IMR-90 (cell line): ENCODE data around the gene OR7D4. TPM values are rescaled to one million over a fixed set of nuclear protein-coding genes. Genes with fewer than 3 reads are reported as not detected.

ENCODE experiments used
- ATAC-seq: fragments of 200-7000 bp; cut with Tn5 transposase; 2 replicates; pipeline ENCODE4 v1.9.1; 2020; ENCODE audit warnings: low read depth, mild to moderate bottlenecking, moderate library complexity
- BruUV-seq: library from RNA; stranded (reverse); fragments of 400-500 nt; replicated peaks from 2 replicates; lab custom pipeline; 2021; lab: Mats Ljungman, UMichigan
- CTCF ChIA-PET: fragments of 300-600 bp; formaldehyde crosslinking; extraction: SDS; loops from one replicate; lab custom pipeline; 2021; ENCODE audit warnings: antibody characterized with exemption; lab: Yijun Ruan, JAX
- POLR2A ChIA-PET: fragments of 300-600 bp; sonication (Branson Sonifier 250); formaldehyde crosslinking; loops from one replicate; lab custom pipeline; 2022; ENCODE audit warnings: antibody characterized with exemption; ENCODE audit not compliant: unreplicated experiment; lab: Charles Lee
- DNase-seq: peaks from one replicate; pipeline ENCODE4 v3.0.0; 2013
- H2AFZ ChIP-seq: replicated peaks from 2 replicates; pipeline ENCODE3; 2013; ENCODE audit warnings: low read length, mild to moderate bottlenecking; ENCODE audit not compliant: poor library complexity
- H2AK5ac ChIP-seq: 2 replicates; pipeline ENCODE4 v1.6.1; 2013; ENCODE audit warnings: low read depth, low read length, inconsistent platforms
- H2AK9ac ChIP-seq: replicated peaks from 2 replicates; pipeline ENCODE3; 2013; ENCODE audit warnings: mild to moderate bottlenecking, low read depth, low read length, moderate library complexity; ENCODE audit not compliant: poor library complexity
- H2BK120ac ChIP-seq: 2 replicates; pipeline ENCODE4 v1.6.1; 2013; ENCODE audit warnings: low read depth, low read length, inconsistent platforms
- H2BK15ac ChIP-seq: 3 replicates; pipeline ENCODE4 v1.6.1; 2013; ENCODE audit warnings: low read depth, low read length, inconsistent platforms
- H2BK20ac ChIP-seq: 2 replicates; pipeline ENCODE4 v1.6.1; 2013; ENCODE audit warnings: low read depth, mild to moderate bottlenecking, inconsistent platforms, low read length, moderate library complexity
- H2BK5ac ChIP-seq: 2 replicates; pipeline ENCODE4 v1.6.1; 2013; ENCODE audit warnings: mild to moderate bottlenecking, low read depth, low read length, inconsistent platforms; ENCODE audit not compliant: poor library complexity, severe bottlenecking
- H3K14ac ChIP-seq: replicated peaks from 2 replicates; pipeline ENCODE4 v1.6.1; 2013; ENCODE audit warnings: low read depth, low read length, inconsistent platforms
- H3K18ac ChIP-seq: 2 replicates; pipeline ENCODE4 v1.6.1; 2013; ENCODE audit warnings: low read depth, low read length, control low read depth
- H3K23ac ChIP-seq: 2 replicates; pipeline ENCODE4 v1.6.1; 2013; ENCODE audit warnings: low read depth, low read length, inconsistent platforms
- H3K27ac ChIP-seq: 2 replicates; pipeline ENCODE4 v1.5.1; 2013; ENCODE audit warnings: mild to moderate bottlenecking, control low read depth, low read length; ENCODE audit not compliant: insufficient read depth
- H3K27me3 ChIP-seq: 2 replicates; pipeline ENCODE4 v1.6.1; 2013; ENCODE audit warnings: low read length; ENCODE audit not compliant: control insufficient read depth, insufficient read depth
- H3K36me3 ChIP-seq: 2 replicates; pipeline ENCODE4 v1.6.1; 2013; ENCODE audit warnings: low read length, mixed read lengths; ENCODE audit not compliant: control insufficient read depth, insufficient read depth
- H3K4ac ChIP-seq: 2 replicates; pipeline ENCODE4 v1.6.1; 2013; ENCODE audit warnings: low read depth, low read length, inconsistent platforms
- H3K4me1 ChIP-seq: 2 replicates; pipeline ENCODE4 v1.6.1; 2013; ENCODE audit warnings: low read length, mixed read lengths; ENCODE audit not compliant: control insufficient read depth, insufficient read depth
- H3K4me2 ChIP-seq: 2 replicates; pipeline ENCODE4 v1.6.1; 2013; ENCODE audit warnings: low read depth, mild to moderate bottlenecking, control low read depth, low read length, moderate library complexity
- H3K4me3 ChIP-seq: 2 replicates; pipeline ENCODE4 v1.5.1; 2013; ENCODE audit warnings: low read depth, mild to moderate bottlenecking, control low read depth, low read length, moderate library complexity; ENCODE audit not compliant: insufficient read depth
- H3K56ac ChIP-seq: 2 replicates; pipeline ENCODE4 v1.6.1; 2013; ENCODE audit warnings: low read length, inconsistent platforms; ENCODE audit not compliant: insufficient read depth; ENCODE audit errors: extremely low read depth
- H3K79me1 ChIP-seq, 2 experiments: 2 replicates each; pipeline ENCODE4 v1.6.1; 2013; ENCODE audit warnings: low read length in 2 of 2, inconsistent platforms in 1 of 2, low read depth in 1 of 2
- H3K9ac ChIP-seq: 2 replicates; pipeline ENCODE4 v1.6.1; 2013; ENCODE audit warnings: low read depth, low read length, control low read depth
- H3K9me1 ChIP-seq: 2 replicates; pipeline ENCODE4 v1.6.1; 2013; ENCODE audit warnings: low read length, inconsistent platforms; ENCODE audit not compliant: insufficient read depth
- H3K9me3 ChIP-seq: 2 replicates; pipeline ENCODE4 v1.6.1; 2013; ENCODE audit warnings: low read length; ENCODE audit not compliant: control insufficient read depth, insufficient read depth
- H4K20me1 ChIP-seq: 2 replicates; pipeline ENCODE4 v1.6.1; 2013; ENCODE audit warnings: low read length, inconsistent platforms; ENCODE audit not compliant: insufficient read depth
- H4K5ac ChIP-seq: 2 replicates; pipeline ENCODE4 v1.6.1; 2013; ENCODE audit warnings: mild to moderate bottlenecking, low read depth, low read length, control low read depth
- H4K8ac ChIP-seq, 2 experiments: 2 replicates each; pipeline ENCODE4 v1.6.1; 2013; ENCODE audit warnings: low read depth in 2 of 2, low read length in 2 of 2, control low read depth in 1 of 2, inconsistent platforms in 1 of 2
- H4K91ac ChIP-seq: 2 replicates; pipeline ENCODE4 v1.6.1; 2013; ENCODE audit warnings: low read depth, low read length, inconsistent platforms; ENCODE audit not compliant: insufficient read depth
- BHLHE40 ChIP-seq: fragments of 150-350 bp; IDR thresholded peaks from 2 replicates; pipeline ENCODE4 v1.6.1; 2016; ENCODE audit warnings: mild to moderate bottlenecking, low read depth, low read length
- CEBPB ChIP-seq: IDR thresholded peaks from 2 replicates; pipeline ENCODE4 v1.6.1; 2012; ENCODE audit warnings: low read depth, low read length, improper control_type of control experiment
- CHD1 ChIP-seq: IDR thresholded peaks from 2 replicates; pipeline ENCODE4 v1.6.1; 2012; ENCODE audit warnings: low read depth, low read length, improper control_type of control experiment
- CTCF ChIP-seq: conservative IDR thresholded peaks from 2 replicates; pipeline ENCODE4 v1.5.1; 2012; ENCODE audit warnings: mild to moderate bottlenecking, low read depth, low read length, improper control_type of control experiment
- ELK1 ChIP-seq: fragments of 150-350 bp; IDR thresholded peaks from 2 replicates; pipeline ENCODE4 v1.6.1; 2016; ENCODE audit warnings: low read depth, mild to moderate bottlenecking, low read length, moderate library complexity, borderline replicate concordance
- FOS ChIP-seq: fragments of 150-350 bp; IDR thresholded peaks from 2 replicates; pipeline ENCODE4 v1.6.1; 2016; ENCODE audit warnings: low read depth, low read length
- MAFK ChIP-seq: IDR thresholded peaks from 2 replicates; pipeline ENCODE4 v1.6.1; 2012; ENCODE audit warnings: low read depth, low read length, improper control_type of control experiment
- MAZ ChIP-seq: IDR thresholded peaks from 2 replicates; pipeline ENCODE4 v1.6.1; 2012; ENCODE audit warnings: low read depth, mild to moderate bottlenecking, low read length, improper control_type of control experiment, moderate library complexity, borderline replicate concordance
- MXI1 ChIP-seq: IDR thresholded peaks from 2 replicates; pipeline ENCODE4 v1.6.1; 2012; ENCODE audit warnings: low read depth, mild to moderate bottlenecking, low read length, moderate library complexity, borderline replicate concordance
- NFE2L2 ChIP-seq: fragments of 150-350 bp; IDR thresholded peaks from 2 replicates; pipeline ENCODE4 v1.6.1; 2016; ENCODE audit warnings: low read depth, mild to moderate bottlenecking, low read length
- POLR2A ChIP-seq: IDR thresholded peaks from 2 replicates; pipeline ENCODE4 v1.6.1; 2012; ENCODE audit warnings: mild to moderate bottlenecking, low read depth, low read length
- RAD21 ChIP-seq: IDR thresholded peaks from 2 replicates; pipeline ENCODE4 v1.6.1; 2012; ENCODE audit warnings: low read length, improper control_type of control experiment
- RCOR1 ChIP-seq: IDR thresholded peaks from 2 replicates; pipeline ENCODE4 v1.6.1; 2012; ENCODE audit warnings: mild to moderate bottlenecking, low read length, improper control_type of control experiment; ENCODE audit not compliant: insufficient replicate concordance
- RFX5 ChIP-seq: IDR thresholded peaks from 2 replicates; pipeline ENCODE4 v1.8.0; 2012; ENCODE audit warnings: low read depth, mild to moderate bottlenecking, low read length, moderate library complexity
- SMC3 ChIP-seq: fragments of 150-350 bp; IDR thresholded peaks from 2 replicates; pipeline ENCODE4 v1.6.1; 2016; ENCODE audit warnings: low read depth, mild to moderate bottlenecking, antibody characterized with exemption, low read length, moderate library complexity
- USF2 ChIP-seq: fragments of 150-350 bp; IDR thresholded peaks from 2 replicates; pipeline ENCODE4 v1.6.1; 2017; ENCODE audit warnings: mild to moderate bottlenecking, antibody characterized with exemption, low read length, low read depth
- WGBS, 2 experiments: methylation state at CpG; one replicate each; pipeline versions ENCODE4 v1.1.5 to v1.1.7; 2013; ENCODE audit warnings: missing lambda C conversion rate in 2 of 2; ENCODE audit not compliant: insufficient read length in 1 of 2; ENCODE audit errors: extremely low coverage in 2 of 2; 5-methylcytosine and 5-hydroxymethylcytosine counted together
- dilution Hi-C: fragments of 300-500 bp; cut with HindIII; formaldehyde crosslinking; loops from one replicate; pipeline ENCODE4 v1.14.3; 2018; ENCODE audit warnings: low sequenced_read_pairs; ENCODE audit not compliant: unreplicated experiment
- in situ Hi-C: fragments of 300-500 bp; cut with MboI; formaldehyde crosslinking; loops from 3 replicates; pipeline ENCODE4 v1.14.3; 2019; ENCODE audit warnings: low sequenced_read_pairs, inconsistent platforms, mixed read lengths
- intact Hi-C: fragments of 100-400 bp; cut with micrococcal nuclease; formaldehyde crosslinking; loops from 2 replicates; pipeline ENCODE4 v1.10.0; 2022
- polyA plus RNA-seq, 3 experiments: library from polyadenylated mRNA; depleted of rRNA; stranded (reverse); fragments of >200 nt; gene quantifications; 2 replicates each; pipeline ENCODE4 v1.2.3, GENCODE V29; 2012; ENCODE audit warnings: low replicate concordance in 1 of 3
- total RNA-seq: library from RNA; depleted of rRNA; stranded (reverse); fragments of >200 nt; gene quantifications from 2 replicates; pipeline ENCODE4 v1.2.3, GENCODE V29; 2012

Gene OR7D4
- total and polyA plus RNA-seq, 2 of the 4 experiments (the other 2 are of a cell fraction): not detected

GRCh38 chr19:9175326-9175725, 44.1 kb downstream of the OR7D4 start:
- Histone ChIP-seq H3K27ac (no peak overlapping the region), H4K91ac (no peak overlapping the region), H3K9ac (no peak overlapping the region), H3K9me3 (peaks cover 7% of the 10 kb centered on the region), H3K23ac (no peak overlapping the region), H2AFZ (no peak overlapping the region), H3K79me1 (no peaks in the 10 kb centered on the region), H3K36me3 (no peaks in the 10 kb centered on the region), H3K4me3 (no peak overlapping the region), H2BK15ac (no peak overlapping the region), H4K5ac (no peak overlapping the region), H3K9me1 (no peaks in the 10 kb centered on the region), H2AK5ac (no peak overlapping the region), H3K18ac (no peak overlapping the region), H3K14ac (no peak overlapping the region), H4K8ac (no peak overlapping the region), H3K56ac (no peak overlapping the region), H2BK20ac (no peak overlapping the region), H2BK120ac (no peak overlapping the region), H3K4me2 (no peak overlapping the region), H4K20me1 (no peaks in the 10 kb centered on the region), H3K27me3 (no peaks in the 10 kb centered on the region), H3K4me1 (no peaks in the 10 kb centered on the region), H2BK5ac (no peak overlapping the region), H3K4ac (no peak overlapping the region), H2AK9ac (no peak overlapping the region)
- in situ Hi-C loops (no loop called here), dilution Hi-C loops (no loop called here), intact Hi-C loops (no loop called here)
- ChIA-PET POLR2A (no interaction called here), CTCF (no interaction called here)
- ATAC-seq (no peak), DNase-seq (no peak)
- no CpG with 5 or more reads among the region's 5 CpGs for WGBS, 2 experiments
- TF ChIP-seq NFE2L2 (no peak), ELK1 (no peak), RAD21 (no peak), CTCF (no peak), CHD1 (no peak), MXI1 (no peak), SMC3 (no peak), USF2 (no peak), CEBPB (no peak), POLR2A (no peak), RFX5 (no peak), RCOR1 (no peak), MAFK (no peak), BHLHE40 (no peak), FOS (no peak), MAZ (no peak)
- BruUV-seq: no TSS peak
